22Rv1 (cell line): ENCODE results near the gene SCUBE2.
A peak's percentile ranks its signal among the peaks of the same experiment; 100 is the strongest.
"Not testable (repeated sequence)": the region's sequence is repeated elsewhere in the genome, so short reads cannot be mapped to it uniquely, and the experiment has no call there.

Experiments used
- H3K27ac ChIP-seq: fragments of 450-650 bp; 2 replicates; pipeline ENCODE4 v1.5.1; 2017
- CTCF ChIP-seq: fragments of 450-650 bp; IDR thresholded peaks from 2 replicates; pipeline ENCODE4 v1.5.1; 2017; ENCODE audit warnings: mild to moderate bottlenecking
- ZFX ChIP-seq: fragments of 450-650 bp; IDR thresholded peaks from 2 replicates; pipeline ENCODE4 v1.6.1; 2017; ENCODE audit warnings: antibody characterized with exemption, borderline replicate concordance

Gene SCUBE2

DNA sequence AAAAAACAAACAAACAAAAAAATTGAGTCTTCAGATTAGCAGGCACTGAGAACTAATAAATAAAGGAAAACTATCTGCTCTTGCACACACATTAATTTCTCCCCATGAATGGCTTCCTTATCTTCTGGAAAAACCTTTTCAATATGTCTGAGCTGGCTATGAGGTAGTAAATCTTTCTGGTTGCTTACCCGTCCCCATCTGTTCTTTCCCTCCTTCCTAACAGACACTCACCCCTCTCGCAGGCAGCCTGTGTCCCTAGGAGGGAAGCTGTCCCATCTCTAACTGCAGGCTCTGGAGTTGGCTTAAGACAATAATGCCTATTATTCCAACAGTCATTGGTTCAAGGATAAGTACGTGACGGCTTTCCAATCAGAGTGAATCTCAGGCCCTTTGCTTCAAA lies 8.2 kb upstream of the SCUBE2 start:
- TF ChIP-seq CTCF = no peak
- no peak for TF ChIP-seq ZFX
- H3K27ac ChIP-seq = no peak overlapping the region

GRCh38 chr11:9098455-9098854 lies 7.1 kb upstream of the SCUBE2 start:
- H3K27ac ChIP-seq = not testable (repeated sequence)

GRCh38 chr11:9097186-9097943 lies 6.0 kb upstream of the SCUBE2 start:
- H3K27ac ChIP-seq = peak overlapping the region; percentile 54

- TF ChIP-seq ZFX = no peak
- TF ChIP-seq CTCF = no peak
- H3K27ac ChIP-seq = peak overlapping the region; percentile 54
These were observed 5.0 kb upstream of the SCUBE2 start for GRCh38 chr11:9096427-9096826.

- H3K27ac ChIP-seq = no peak overlapping the region
- TF ChIP-seq CTCF (peak; percentile 44), ZFX (no peak)
These were observed 4.0 kb upstream of the SCUBE2 start for GRCh38 chr11:9095421-9095820.

GRCh38 chr11:9094420-9094819 lies 3.0 kb upstream of the SCUBE2 start:
- TF ChIP-seq CTCF = no peak
- TF ChIP-seq ZFX = no peak
- H3K27ac ChIP-seq = no peak overlapping the region

GRCh38 chr11:9092853-9093778 lies 1.7 kb upstream of the SCUBE2 start:
- no peak for TF ChIP-seq ZFX
- TF ChIP-seq CTCF = peak; percentile 44
- no peak overlapping the region for H3K27ac ChIP-seq

- no peak overlapping the region; the same call in 1 of the 2 replicates for H3K27ac ChIP-seq
- TF ChIP-seq CTCF = no peak
- TF ChIP-seq ZFX = no peak
These were observed 673 bp upstream of the SCUBE2 start for GRCh38 chr11:9092072-9092471.
